H1 (cell line): Measurements from ENCODE around the gene MED17. TPM values are rescaled to one million over a fixed set of nuclear protein-coding genes. Genes with fewer than 3 reads are reported as not detected.

Experiments
- CTCF ChIA-PET: fragments of 300-600 bp; sonication (Branson Sonifier 250); formaldehyde crosslinking; loops from one replicate; lab custom pipeline; 2021; ENCODE audit not compliant: partially characterized antibody; lab: Charles Lee
- POLR2A ChIA-PET: fragments of 300-600 bp; sonication (Branson Sonifier 250); formaldehyde crosslinking; loops from one replicate; lab custom pipeline; 2021; ENCODE audit warnings: inconsistent platforms; ENCODE audit not compliant: partially characterized antibody; lab: Charles Lee
- DNase-seq, 2 experiments: peaks; one replicate each; pipeline versions ENCODE4 v3.0.0 to v3.0.0-alpha.2; 2010 to 2022; ENCODE audit warnings: low spot score in 2 of 2, low read depth in 1 of 2, mixed read lengths in 1 of 2
- FAIRE-seq: peaks from 2 replicates; lab custom pipeline; 2011; peaks lifted over from hg19 to GRCh38; lab: Jason Lieb, UNC
- H2AFZ ChIP-seq: 2 replicates; pipeline ENCODE4 v1.8.1; 2012; ENCODE audit warnings: low read length, inconsistent platforms
- H2AK5ac ChIP-seq: 2 replicates; pipeline ENCODE4 v1.6.1; 2013; ENCODE audit warnings: low read depth, low read length
- H2BK120ac ChIP-seq: replicated peaks from 2 replicates; pipeline ENCODE3; 2013; ENCODE audit warnings: low read depth, low read length, inconsistent platforms
- H2BK12ac ChIP-seq: 2 replicates; pipeline ENCODE4 v1.6.1; 2013; ENCODE audit warnings: low read depth, low read length
- H2BK15ac ChIP-seq: 2 replicates; pipeline ENCODE4 v1.6.1; 2013; ENCODE audit warnings: low read length
- H2BK20ac ChIP-seq: 2 replicates; pipeline ENCODE4 v1.6.1; 2013; ENCODE audit warnings: low read length
- H2BK5ac ChIP-seq: 2 replicates; pipeline ENCODE4 v1.6.1; 2013; ENCODE audit warnings: low read depth, low read length
- H3K14ac ChIP-seq: 2 replicates; pipeline ENCODE4 v1.6.1; 2013; ENCODE audit warnings: inconsistent platforms; ENCODE audit not compliant: insufficient read length
- H3K18ac ChIP-seq: 2 replicates; pipeline ENCODE4 v1.6.1; 2013; ENCODE audit warnings: low read length; ENCODE audit errors: extremely low read depth
- H3K23ac ChIP-seq: 2 replicates; pipeline ENCODE4 v1.6.1; 2013; ENCODE audit warnings: inconsistent platforms; ENCODE audit not compliant: insufficient read length
- H3K23me2 ChIP-seq: 2 replicates; pipeline ENCODE4 v1.6.1; 2013; ENCODE audit warnings: low read depth, low read length
- H3K27ac ChIP-seq: 2 replicates; pipeline ENCODE4 v1.6.1; 2011; ENCODE audit warnings: low read depth, low read length, inconsistent platforms
- H3K27me3 ChIP-seq, 4 experiments: replicated peaks in 1 of 4; 1 replicate in 1 of 4; 2 replicates in 3 of 4; pipeline versions ENCODE4 v1.6.1 to v1.8.1; 2011 to 2013; ENCODE audit warnings: low read length in 3 of 4, mild to moderate bottlenecking in 3 of 4, inconsistent platforms in 2 of 4, mixed read lengths in 2 of 4, moderate library complexity in 1 of 4; ENCODE audit not compliant: control insufficient read depth in 3 of 4, insufficient read depth in 3 of 4; ENCODE audit errors: extremely low read depth in 1 of 4
- H3K36me3 ChIP-seq, 4 experiments: 2 replicates each; pipeline versions ENCODE4 v1.6.1 to v1.8.1; 2011 to 2013; ENCODE audit warnings: mild to moderate bottlenecking in 4 of 4, low read length in 3 of 4, moderate library complexity in 2 of 4, control low read depth in 1 of 4, inconsistent platforms in 1 of 4; ENCODE audit not compliant: insufficient read depth in 4 of 4, control insufficient read depth in 2 of 4
- H3K4ac ChIP-seq: replicated peaks from 2 replicates; pipeline ENCODE3; 2013; ENCODE audit warnings: low read length, low read depth, mixed read lengths, inconsistent platforms; ENCODE audit not compliant: insufficient read length
- H3K4me1 ChIP-seq, 4 experiments: replicated peaks in 1 of 4; 1 replicate in 1 of 4; 2 replicates in 3 of 4; pipeline versions ENCODE4 v1.6.1 to v1.8.1; 2011 to 2013; ENCODE audit warnings: low read length in 3 of 4, inconsistent platforms in 2 of 4, mixed read lengths in 1 of 4; ENCODE audit not compliant: insufficient read depth in 4 of 4, control insufficient read depth in 3 of 4
- H3K4me2 ChIP-seq, 2 experiments: 2 replicates each; pipeline versions ENCODE4 v1.6.1 to v1.8.1; 2011 to 2013; ENCODE audit warnings: low read depth in 2 of 2, low read length in 2 of 2, control low read depth in 1 of 2, inconsistent platforms in 1 of 2, mild to moderate bottlenecking in 1 of 2; ENCODE audit not compliant: insufficient read depth in 1 of 2
- H3K4me3 ChIP-seq, 4 experiments: fragments of 200-600, 300-600 bp in 1 of 4; sonication (generic), shearing (Covaris generic), sonication (Bioruptor Twin) in 1 of 4; 2 replicates each; pipeline versions ENCODE4 v1.5.1 to v1.8.1; 2011 to 2016; ENCODE audit warnings: low read length in 4 of 4, low read depth in 3 of 4, control low read depth in 2 of 4, inconsistent platforms in 2 of 4, mild to moderate bottlenecking in 2 of 4, mixed read lengths in 1 of 4, moderate library complexity in 1 of 4; ENCODE audit not compliant: insufficient read depth in 2 of 4; ENCODE audit errors: extremely low read depth in 1 of 4
- H3K56ac ChIP-seq: replicated peaks from 2 replicates; pipeline ENCODE3; 2013; ENCODE audit warnings: low read depth, mild to moderate bottlenecking, mixed read lengths, low read length, inconsistent platforms; ENCODE audit not compliant: insufficient read length
- H3K79me1 ChIP-seq: 2 replicates; pipeline ENCODE4 v1.6.1; 2013; ENCODE audit warnings: low read depth, low read length, control low read depth
- H3K79me2 ChIP-seq, 2 experiments: 2 replicates each; pipeline versions ENCODE4 v1.6.1 to v1.8.1; 2012 to 2013; ENCODE audit warnings: low read length in 2 of 2, mild to moderate bottlenecking in 2 of 2, inconsistent platforms in 1 of 2; ENCODE audit not compliant: insufficient read depth in 2 of 2, control insufficient read depth in 1 of 2
- H3K9ac ChIP-seq, 4 experiments: replicated peaks in 1 of 4; 1 replicate in 1 of 4; 2 replicates in 3 of 4; pipeline versions ENCODE4 v1.6.1 to v1.8.1; 2011 to 2013; ENCODE audit warnings: low read depth in 3 of 4, low read length in 3 of 4, control low read depth in 2 of 4, mild to moderate bottlenecking in 2 of 4, moderate library complexity in 2 of 4, inconsistent platforms in 1 of 4; ENCODE audit errors: extremely low read depth in 1 of 4
- H3K9me3 ChIP-seq, 2 experiments: 2 replicates each; pipeline versions ENCODE4 v1.6.1 to v1.8.1; 2012 to 2013; ENCODE audit warnings: mild to moderate bottlenecking in 2 of 2, moderate library complexity in 2 of 2, control low read depth in 1 of 2, inconsistent platforms in 1 of 2, low read depth in 1 of 2, low read length in 1 of 2, mixed read lengths in 1 of 2; ENCODE audit not compliant: insufficient read depth in 2 of 2
- H4K20me1 ChIP-seq, 2 experiments: replicated peaks in 1 of 2; 2 replicates each; pipeline versions ENCODE3 to v1.8.1; 2011 to 2013; ENCODE audit warnings: inconsistent platforms in 2 of 2, low read length in 2 of 2, mild to moderate bottlenecking in 1 of 2; ENCODE audit not compliant: insufficient read depth in 2 of 2, control insufficient read depth in 1 of 2
- H4K5ac ChIP-seq: 2 replicates; pipeline ENCODE4 v1.6.1; 2013; ENCODE audit warnings: low read length, low read depth, mixed read lengths, inconsistent platforms; ENCODE audit not compliant: insufficient read length
- H4K8ac ChIP-seq: 2 replicates; pipeline ENCODE4 v1.8.0; 2013; ENCODE audit warnings: mild to moderate bottlenecking, moderate library complexity, low read length, inconsistent platforms; ENCODE audit not compliant: insufficient read depth; ENCODE audit errors: extremely low read depth
- H4K91ac ChIP-seq: replicated peaks from 2 replicates; pipeline ENCODE3; 2013; ENCODE audit warnings: low read length, mixed read lengths, inconsistent platforms; ENCODE audit not compliant: insufficient read length
- TAF1 ChIP-seq: IDR thresholded peaks from 2 replicates; pipeline ENCODE4 v1.6.1; 2011; ENCODE audit warnings: mild to moderate bottlenecking, low read depth, low read length
- WGBS, 2 experiments: shearing (Covaris generic) in 1 of 2; methylation state at CpG; one replicate each; pipeline versions ENCODE4 v1.1.6 to v1.1.7; 2013 to 2015; ENCODE audit warnings: low lambda C conversion rate in 2 of 2, mixed read lengths in 2 of 2, inconsistent platforms in 1 of 2, low coverage in 1 of 2, missing lambda C conversion rate in 1 of 2; ENCODE audit not compliant: insufficient replicate concordance in 2 of 2, insufficient coverage in 1 of 2, insufficient read length in 1 of 2; ENCODE audit errors: extremely low coverage in 1 of 2, missing lambda C conversion rate in 1 of 2; 5-methylcytosine and 5-hydroxymethylcytosine counted together
- polyA plus RNA-seq, 7 experiments: library from polyadenylated mRNA; depleted of rRNA in 3 of 7; stranded (reverse) in 5 of 7; unstranded in 2 of 7; fragments of >200 nt in 5 of 7; fragments of 200-250 nt in 2 of 7; gene quantifications; 1 replicate in 5 of 7; 2 replicates in 1 of 7; 4 replicates in 1 of 7; pipeline versions ENCODE4 v1.2.1 to v1.2.3, GENCODE V29; 2011 to 2013; ENCODE audit warnings: missing spikeins in 2 of 7, mixed read lengths in 2 of 7
- total RNA-seq: library from RNA; stranded (reverse); fragmentation: NEBNext Ultra II Directional; extraction: Animal tissue kit (Norgen Biotek cat#: 25700); gene quantifications from 2 replicates; pipeline ENCODE4 v1.2.1, GENCODE V29; 2021

MED17 gene
- total and polyA plus RNA-seq, 2 of the 8 experiments (the other 6 are each of a cell fraction or from before 2014, with no cell fraction given) = 8.8 to 33.7 TPM

DNA sequence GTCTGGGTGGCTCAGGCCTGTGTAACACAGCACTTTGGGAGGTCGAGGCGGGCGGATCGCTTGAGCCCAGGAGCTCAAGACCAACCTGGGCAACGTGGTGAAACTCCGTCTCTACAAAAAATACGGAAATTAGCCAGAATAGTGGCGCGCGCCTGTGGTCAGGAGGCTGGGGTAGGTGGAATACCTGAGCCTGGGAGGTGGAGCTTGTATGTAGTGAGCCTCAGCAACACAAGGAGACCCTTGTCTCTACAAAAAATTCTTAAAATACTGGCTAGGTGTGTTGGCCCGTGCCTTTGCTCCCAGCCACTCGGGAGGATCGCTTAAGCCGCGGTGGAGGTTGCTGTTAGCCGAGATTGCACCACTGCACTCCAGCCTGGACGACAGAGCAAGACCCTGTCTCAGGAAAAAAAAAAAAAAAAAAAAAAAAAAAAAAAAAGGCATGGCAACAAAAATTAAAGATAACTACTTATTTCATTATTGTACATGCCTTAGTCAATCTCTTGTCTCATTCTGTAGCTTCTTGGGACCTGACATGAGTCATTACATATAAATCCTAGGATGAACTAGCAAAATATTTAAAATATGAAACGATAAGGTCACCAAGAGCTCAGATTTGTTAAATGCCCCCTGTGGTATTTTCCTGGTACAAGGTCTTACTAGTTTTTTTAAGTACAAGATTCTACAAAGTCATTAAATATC, 43.9 kb upstream of the MED17 start:
- peaks cover 23 to 57% (median 45%) of the 10 kb centered on the region in 4 experiments for H3K36me3 ChIP-seq
- H3K4me1 ChIP-seq = peaks cover 3 to 9% (median 6%) of the 10 kb centered on the region in 4 experiments; a peak in 6 of 7 replicates
- peak overlapping the region; percentile 95 for H4K5ac ChIP-seq
- no peak overlapping the region for H3K23ac ChIP-seq
- ChIA-PET CTCF (interaction anchor here (0.6 to 1.8 kb wide), 5 partner anchors 8 to 677 kb away, joined by 3 to 5 read pairs (median 4); partner anchors contain the start of gene MED17), POLR2A (interaction anchor here (0.6 to 16.4 kb wide), 30 partner anchors 11 to 932 kb away, joined by 3 to 495 read pairs (median 5); partner anchors contain the start of genes CEP295, MED17 and SLC36A4)
- no peaks in the 10 kb centered on the region for H3K9me3 ChIP-seq
- H3K23me2 ChIP-seq = no peaks in the 10 kb centered on the region; the same call in 1 of the 2 replicates
- H3K27ac ChIP-seq = peak overlapping the region; percentile 93
- peak overlapping the region; percentile 91 to 100 (median 98) for H3K4me3 ChIP-seq
- WGBS, 2 experiments = 2% methylated on average over 18 of the region's 18 CpGs; no CpG with 5 or more reads in 1 of the 2 experiments
- H2AFZ ChIP-seq = no peak overlapping the region
- no peak overlapping the region for H2BK20ac ChIP-seq
- H3K18ac ChIP-seq = 0 out of 2 replicates have a peak overlapping the region, but pooled peaks have one; percentile 20
- H3K4ac ChIP-seq = no peak overlapping the region
- no peak for FAIRE-seq
- no peaks in the 10 kb centered on the region; the same call in 1 of the 2 replicates for H3K79me1 ChIP-seq
- no peak overlapping the region for H4K91ac ChIP-seq
- H3K4me2 ChIP-seq = peak overlapping the region; percentile 69 to 96
- peaks cover 18 to 81% of the 10 kb centered on the region in 2 experiments for H3K79me2 ChIP-seq
- no peak overlapping the region for H2BK15ac ChIP-seq
- peak overlapping the region; percentile 40; the same call in 1 of the 2 replicates for H2BK5ac ChIP-seq
- no peak overlapping the region for H2BK120ac ChIP-seq
- DNase-seq = no peak
- H3K9ac ChIP-seq = peak overlapping the region; percentile 85 to 100 (median 97)
- H4K20me1 ChIP-seq = peaks cover 7 to 8% of the 10 kb centered on the region in 2 experiments
- H2BK12ac ChIP-seq = no peak overlapping the region
- H4K8ac ChIP-seq = no peak overlapping the region
- no peaks in the 10 kb centered on the region for H3K27me3 ChIP-seq
- no peak overlapping the region for H2AK5ac ChIP-seq
- H3K14ac ChIP-seq = no peak overlapping the region
- no peak overlapping the region for H3K56ac ChIP-seq
- TF ChIP-seq TAF1 = peak; percentile 38; the same call in 1 of the 2 replicates
